ENCODE data around the gene EIF2D. TPM values are rescaled to one million over a fixed set of nuclear protein-coding genes. Genes with fewer than 3 reads are reported as not detected.

EIF2D gene
- total and polyA plus RNA-seq, 5 donors = 23.0 to 28.0 (median 25.0) TPM

GRCh38 chr1:206544562-206545257 is 67.6 kb downstream of the EIF2D start:
- Histone ChIP-seq H3K4me1 (ENCODE audit: control insufficient read depth, insufficient read depth, low read length) (peaks cover 5% of the 10 kb centered on the region), H3K27me3 (ENCODE audit: control insufficient read depth, insufficient read depth) (no peaks in the 10 kb centered on the region), H3K4me3 (ENCODE audit: low read length) (no peak overlapping the region), H3K9me3 (ENCODE audit: control insufficient read depth, low read length) (no peaks in the 10 kb centered on the region), H3K27ac (ENCODE audit: low read length) (no peak overlapping the region)
- intact Hi-C loops (cut with DNase I) = loop anchor here (2.0 to 5.0 kb wide), 3 partner anchors 37 to 38 kb away; partner anchors contain the start of gene RASSF5 (in 1 of the 4)
- ATAC-seq (peak; percentile 46 to 69), DNase-seq (peak; percentile 68 to 89 (median 87))
- 12% methylated on average over 9 of the region's 9 CpGs for WGBS

Other genes with a start within 250 kb of the EIF2D start
- 1 to 10 TPM; 1.1 to 2.0 (median 1.5) TPM for gene IKBKE, start 142.0 kb downstream of the EIF2D start, total RNA-seq
- gene IKBKE, start 142.0 kb downstream of the EIF2D start, polyA plus RNA-seq = 0.54 TPM
- gene RASSF5, start 104.9 kb downstream of the EIF2D start, total RNA-seq = 10 to 100 TPM; 17.4 to 29.0 (median 22.0) TPM
- 9.3 TPM for gene RASSF5, start 104.9 kb downstream of the EIF2D start, polyA plus RNA-seq
- gene DYRK3, start 23.1 kb upstream of the EIF2D start, total RNA-seq = 10 to 100 TPM; 15.7 to 29.8 (median 23.4) TPM
- gene DYRK3, start 23.1 kb upstream of the EIF2D start, polyA plus RNA-seq = 17.0 TPM
- gene MAPKAPK2, start 72.4 kb upstream of the EIF2D start, total RNA-seq = 100 to 1,000 TPM; 192 to 221 (median 216) TPM
- gene MAPKAPK2, start 72.4 kb upstream of the EIF2D start, polyA plus RNA-seq = 129 TPM
- not detected for gene IL19, start 158.3 kb upstream of the EIF2D start, total RNA-seq
- not detected for gene IL19, start 158.3 kb upstream of the EIF2D start, polyA plus RNA-seq
- gene IL10, start 160.0 kb upstream of the EIF2D start, total RNA-seq = 1 to 10 TPM in 3 of 4 donors, under 1 TPM in 1; 0.59 to 5.9 (median 1.3) TPM
- 0.75 TPM for gene IL10, start 160.0 kb upstream of the EIF2D start, polyA plus RNA-seq